ENCODE data around the gene CDH3. TPM values are rescaled to one million over a fixed set of nuclear protein-coding genes. Genes with fewer than 3 reads are reported as not detected.
A peak's percentile ranks its signal among the peaks of the same experiment; 100 is the strongest.

The CDH3 gene
- total RNA-seq, 4 donors from 2014 or later: 1.1 to 5.0 (median 3.2) TPM

DNA sequence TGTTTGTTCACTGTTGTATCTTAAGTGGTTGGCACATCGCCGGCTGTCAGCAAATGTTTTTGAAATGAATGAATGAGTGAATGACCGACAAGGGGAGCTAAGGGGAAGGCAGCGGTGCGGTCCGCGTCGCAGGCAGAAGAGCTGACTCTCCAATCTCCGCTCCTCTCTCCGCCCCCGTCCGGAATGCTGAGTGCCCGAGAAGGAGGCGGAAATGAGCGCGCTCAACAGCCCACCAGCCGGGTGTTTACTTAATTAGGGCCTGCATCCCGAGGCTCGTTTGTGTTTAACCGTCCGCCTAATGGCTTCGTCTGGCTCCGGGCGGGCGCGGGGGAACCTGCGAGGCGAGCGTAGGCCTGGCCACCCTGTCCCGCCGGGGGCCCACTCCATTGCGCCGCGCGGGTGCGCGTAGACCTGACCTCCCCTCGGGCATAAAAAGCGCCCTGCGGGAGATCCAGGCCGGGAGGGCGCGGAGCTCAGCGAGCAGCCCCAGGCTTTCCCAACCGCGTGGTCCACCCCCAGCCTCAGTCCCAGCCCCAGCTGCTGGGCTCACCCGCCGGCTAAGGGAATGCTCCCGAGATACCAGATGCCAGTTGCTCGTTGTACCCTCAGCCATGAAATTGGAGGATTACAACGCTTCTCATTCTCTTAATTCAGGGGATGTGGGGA is 2.5 kb upstream of the CDH3 start:
- 2 to 8% methylated on average over 15 to 34 of the region's 51 CpGs for WGBS, 2 donors
- peak overlapping the region in 1 of 3 donors; percentile 12 for H3K4me3 ChIP-seq (replicated peaks in 1 of 3)
- intact Hi-C loops (cut with DNase I): no loop called here
- H3K9me3 ChIP-seq: no peaks in the 10 kb centered on the region
- H3K36me3 ChIP-seq: no peaks in the 10 kb centered on the region
- no peak overlapping the region for H3K27ac ChIP-seq
- peak; percentile 86 to 87 for DNase-seq
- H3K4me1 ChIP-seq: peaks cover 21 to 24% of the 10 kb centered on the region in 2 donors
- H3K27me3 ChIP-seq: no peaks in the 10 kb centered on the region
- TF ChIP-seq CTCF (IDR thresholded peaks at IDR 0.05): no peak
- no peak for TF ChIP-seq POLR2A (IDR thresholded peaks at IDR 0.05)

DNA sequence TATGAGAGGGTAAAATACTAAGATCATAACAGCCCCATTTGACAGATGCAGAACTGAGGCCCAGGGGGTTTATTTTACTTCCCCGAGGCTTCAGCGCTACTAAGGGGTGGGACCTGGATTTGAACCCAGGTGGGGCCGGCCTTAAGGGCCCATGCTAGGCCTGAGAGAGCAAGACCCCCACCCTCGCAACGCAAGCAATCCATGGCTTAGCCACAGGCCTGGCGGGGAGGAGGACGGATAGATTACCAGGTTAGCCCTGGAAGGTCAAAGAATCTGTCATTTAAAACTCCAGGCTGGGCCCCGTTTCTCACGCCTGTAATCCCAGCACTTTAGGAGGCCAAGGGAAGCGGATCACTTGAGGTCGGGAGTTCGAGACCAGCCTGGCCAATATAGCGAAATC is 1.9 kb upstream of the CDH3 start:
- H3K36me3 ChIP-seq: no peaks in the 10 kb centered on the region
- no peak for DNase-seq
- intact Hi-C loops (cut with DNase I): no loop called here
- WGBS, 2 donors: 71 to 79% methylated on average over 13 of the region's 13 CpGs
- H3K4me3 ChIP-seq (replicated peaks in 1 of 3): no peak overlapping the region
- TF ChIP-seq POLR2A (IDR thresholded peaks at IDR 0.05) (no peak), CTCF (IDR thresholded peaks at IDR 0.05) (no peak)
- peaks cover 21 to 24% of the 10 kb centered on the region in 2 donors for H3K4me1 ChIP-seq
- no peaks in the 10 kb centered on the region for H3K27me3 ChIP-seq
- H3K27ac ChIP-seq: no peak overlapping the region
- no peaks in the 10 kb centered on the region for H3K9me3 ChIP-seq

- intact Hi-C loops (cut with DNase I): no loop called here
- Histone ChIP-seq H3K4me1 (peaks cover 21 to 24% of the 10 kb centered on the region in 2 donors), H3K36me3 (no peaks in the 10 kb centered on the region), H3K4me3 (replicated peaks in 1 of 3) (no peak overlapping the region), H3K9me3 (no peaks in the 10 kb centered on the region), H3K27me3 (no peaks in the 10 kb centered on the region), H3K27ac (no peak overlapping the region)
- DNase-seq: peak; percentile 13 to 34
- WGBS, 2 donors: 18 to 21% methylated on average over 10 of the region's 10 CpGs
- no peak for TF ChIP-seq CTCF (IDR thresholded peaks at IDR 0.05)
- no peak for TF ChIP-seq POLR2A (IDR thresholded peaks at IDR 0.05)
Measured at GRCh38 chr16:68643847-68644246, 1.3 kb upstream of the CDH3 start.

DNA sequence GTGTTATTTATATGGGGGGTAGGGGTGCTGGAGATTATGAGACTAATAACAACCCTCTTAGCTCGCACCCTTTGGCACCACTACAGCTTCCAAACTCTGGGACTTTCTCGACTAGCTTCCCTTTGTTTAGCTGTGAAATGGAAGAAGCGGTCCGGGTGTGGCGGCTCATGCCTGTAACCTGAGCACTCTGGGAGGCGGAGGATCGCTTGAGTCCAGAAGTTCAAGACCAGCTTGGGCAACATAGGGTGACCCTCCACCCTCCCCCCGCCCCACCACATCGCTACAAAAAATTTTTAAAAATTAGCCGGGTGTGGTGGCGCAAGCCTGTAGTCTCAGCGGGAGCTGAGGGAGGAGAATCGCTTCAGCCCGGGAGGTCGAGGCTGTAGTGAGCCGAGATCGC is 814 bp upstream of the CDH3 start:
- no peaks in the 10 kb centered on the region for H3K27me3 ChIP-seq
- no peaks in the 10 kb centered on the region for H3K9me3 ChIP-seq
- 9% methylated on average over 15 to 17 of the region's 17 CpGs for WGBS, 2 donors
- peak in 1 of 2 donors; percentile 10 for DNase-seq
- TF ChIP-seq POLR2A (IDR thresholded peaks at IDR 0.05): no peak
- no peak for TF ChIP-seq CTCF (IDR thresholded peaks at IDR 0.05)
- no peak overlapping the region for H3K27ac ChIP-seq
- peaks cover 21 to 24% of the 10 kb centered on the region in 2 donors for H3K4me1 ChIP-seq
- no peak overlapping the region for H3K4me3 ChIP-seq (replicated peaks in 1 of 3)
- no peaks in the 10 kb centered on the region for H3K36me3 ChIP-seq
- intact Hi-C loops (cut with DNase I): no loop called here

DNA sequence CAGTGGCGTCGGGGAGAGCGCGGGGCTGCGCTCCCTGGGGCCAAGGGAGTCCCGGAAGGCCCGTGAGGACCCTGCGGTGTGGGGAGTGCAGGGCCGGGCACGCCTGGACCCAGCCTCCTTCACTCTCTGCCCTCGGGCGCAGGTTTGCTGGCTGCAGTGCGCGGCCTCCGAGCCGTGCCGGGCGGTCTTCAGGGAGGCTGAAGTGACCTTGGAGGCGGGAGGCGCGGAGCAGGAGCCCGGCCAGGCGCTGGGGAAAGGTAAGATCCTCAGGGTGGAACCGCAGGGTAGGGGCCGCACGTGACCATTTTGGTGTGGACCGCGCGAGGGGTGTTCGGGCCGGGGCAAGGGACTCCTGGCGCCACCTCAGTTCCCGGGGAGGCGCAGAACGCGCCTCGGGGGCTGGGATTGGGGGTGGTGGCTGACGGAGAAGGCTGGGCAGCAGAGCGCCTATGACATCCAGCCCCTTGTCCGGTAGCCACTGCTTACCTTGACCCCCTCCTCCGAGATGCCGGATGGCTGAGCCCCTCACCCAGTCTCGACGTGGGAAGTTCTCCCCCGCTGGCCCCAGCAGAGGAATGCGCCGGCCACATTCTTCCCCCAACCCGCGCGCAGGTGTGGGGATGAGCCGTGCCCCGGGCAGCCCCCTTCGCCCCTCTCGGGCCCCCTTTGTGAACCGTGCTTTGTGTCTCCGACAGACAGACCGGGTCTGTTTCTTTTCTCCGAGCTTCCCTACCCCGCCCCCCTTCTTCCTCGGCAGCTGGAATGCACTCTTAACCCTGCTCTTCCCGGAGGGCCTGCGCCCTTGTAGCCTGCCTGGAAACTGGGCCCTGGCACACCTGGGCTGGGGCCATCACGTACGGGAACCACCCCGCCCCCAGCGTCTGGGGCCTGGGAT is 631 bp downstream of the CDH3 start:
- Histone ChIP-seq H3K27ac (no peak overlapping the region), H3K36me3 (no peaks in the 10 kb centered on the region), H3K27me3 (no peaks in the 10 kb centered on the region), H3K4me3 (replicated peaks in 1 of 3) (peak overlapping the region in 2 of 3 donors; percentile 22 to 38), H3K9me3 (no peaks in the 10 kb centered on the region), H3K4me1 (peaks cover 21 to 24% of the 10 kb centered on the region in 2 donors)
- peak; percentile 12 to 27 for DNase-seq
- TF ChIP-seq CTCF (IDR thresholded peaks at IDR 0.05) (no peak), POLR2A (IDR thresholded peaks at IDR 0.05) (no peak)
- intact Hi-C loops (cut with DNase I): no loop called here
- 3% methylated on average over 30 to 34 of the region's 66 CpGs for WGBS, 2 donors
